ENCODE data around the gene ATP5F1B. TPM values are rescaled to one million over a fixed set of nuclear protein-coding genes. Genes with fewer than 3 reads are reported as not detected.

The ATP5F1B gene
- total and polyA plus RNA-seq, 9 of the 15 experiments (the other 6 are each of a cell fraction or from before 2014, with no cell fraction given), result 908 to 3,125 (median 1,482) TPM

GRCh38 chr12:56688129-56688845 lies 42.5 kb upstream of the ATP5F1B start, which contains the start of gene PTGES3:
Gene PTGES3, minus strand, starts transcription at chr12:56688284. Its CDS starts 285 bp downstream, at chr12:56687999.
- ChIA-PET CTCF (ENCODE audit: low intra/inter-chr PET ratio) (no interaction called here), POLR2A (interaction anchor here (0.6 to 4.4 kb wide), 21 partner anchors 10 to 465 kb away, joined by 3 to 25 read pairs (median 5); partner anchors contain the start of genes ATP5F1B, LRP1, NACA and PRIM1)
- DNase-seq (ENCODE audit: extremely low read depth in 1 of 4, low spot score in 3 of 4) (peak; percentile 93 to 99 (median 96)), FAIRE-seq (peak; percentile 84), ATAC-seq (peak; percentile 74)
- Histone ChIP-seq H3K9ac (ENCODE audit: insufficient read depth in 1 of 2, low read depth in 2 of 2, low read length in 2 of 2) (peak within 1 kb of the TSS; percentile 100), H3K27me3 (ENCODE audit: control insufficient read depth in 2 of 2, insufficient read depth in 2 of 2, low read length in 2 of 2) (no peaks in the 10 kb centered on the region), H3K4me2 (ENCODE audit: insufficient read depth, low read length) (peak within 1 kb of the TSS; percentile 96), H4K20me1 (replicated peaks; ENCODE audit: control insufficient read depth, insufficient read depth, low read length) (peaks cover 11% of the 10 kb centered on the region), H3K9me3 (replicated peaks; ENCODE audit: control insufficient read depth, insufficient read depth, low read depth, low read length) (no peaks in the 10 kb centered on the region), H3K9me1 (ENCODE audit: control insufficient read depth, insufficient read depth, low read length) (no peaks in the 10 kb centered on the region), H3K4me1 (replicated peaks in 1 of 2; ENCODE audit: control insufficient read depth in 2 of 2, insufficient read depth in 2 of 2, low read length in 2 of 2) (peaks cover 0 to 25% of the 10 kb centered on the region in 2 experiments; a peak in 4 of 5 replicates), H3K79me2 (ENCODE audit: control insufficient read depth, insufficient read depth, low read length) (peaks cover 64% of the 10 kb centered on the region), H2AFZ (ENCODE audit: low read depth, low read length) (peak within 1 kb of the TSS; percentile 77), H3K4me3 (peak within 1 kb of the TSS; percentile 97), H3K36me3 (ENCODE audit: control insufficient read depth, insufficient read depth, low read length) (peaks cover 30% of the 10 kb centered on the region), H3K27ac (ENCODE audit: extremely low read depth, low read depth, low read length) (peak within 1 kb of the TSS; percentile 99)
- intact Hi-C loops (cut with micrococcal nuclease) (loop anchor here (1.0 to 2.0 kb wide), 4 partner anchors 11 to 65 kb away; partner anchors contain the start of genes NACA and PRIM1), in situ Hi-C loops (cut with MboI) (no loop called here)
- no TSS peak for BruUV-seq (replicated peaks)
- WGBS (ENCODE audit: insufficient coverage, low coverage, missing lambda C conversion rate), result under 1% methylated on average over 33 of the region's 64 CpGs
- TF ChIP-seq KLF13 (tag; IDR thresholded peaks at IDR 0.05; ENCODE audit: borderline replicate concordance, low read depth), result no peak
- TF ChIP-seq RCOR1 (IDR thresholded peaks at IDR 0.05; ENCODE audit: borderline replicate concordance in 1 of 2, low read depth in 2 of 2, low read length in 2 of 2), result peak in 1 of 2 experiments; percentile 45; a peak in 1 of 4 replicates
- TF ChIP-seq, protein P1, sequence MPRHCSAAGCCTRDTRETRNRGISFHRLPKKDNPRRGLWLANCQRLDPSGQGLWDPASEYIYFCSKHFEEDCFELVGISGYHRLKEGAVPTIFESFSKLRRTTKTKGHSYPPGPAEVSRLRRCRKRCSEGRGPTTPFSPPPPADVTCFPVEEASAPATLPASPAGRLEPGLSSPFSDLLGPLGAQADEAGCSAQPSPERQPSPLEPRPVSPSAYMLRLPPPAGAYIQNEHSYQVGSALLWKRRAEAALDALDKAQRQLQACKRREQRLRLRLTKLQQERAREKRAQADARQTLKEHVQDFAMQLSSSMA (CRISPR knock-in tag; IDR thresholded peaks at IDR 0.05), result peak; percentile 66; the same call in 1 of the 2 replicates
- no peak for TF ChIP-seq RBM25 (IDR thresholded peaks at IDR 0.05; ENCODE audit: low read depth, low read length, severe bottlenecking)
- TF ChIP-seq BCL6 (CRISPR knock-in tag; IDR thresholded peaks at IDR 0.05), result no peak
- TF ChIP-seq ZBTB26 (CRISPR knock-in tag; IDR thresholded peaks at IDR 0.05), result no peak
- TF ChIP-seq ZNF696 (CRISPR knock-in tag; conservative IDR thresholded peaks at IDR 0.05), result no peak
- TF ChIP-seq DNMT1 (IDR thresholded peaks at IDR 0.05), result no peak
- peak; percentile 99 for TF ChIP-seq C11orf30 (IDR thresholded peaks at IDR 0.05; ENCODE audit: low read depth)
- TF ChIP-seq TSC22D4 (tag; IDR thresholded peaks at IDR 0.05), result no peak
- no peak for TF ChIP-seq CREBBP (IDR thresholded peaks at IDR 0.05; ENCODE audit: low read depth, low read length)
- no peak for TF ChIP-seq ZNF124 (CRISPR knock-in tag; IDR thresholded peaks at IDR 0.05)
- TF ChIP-seq DLX4 (CRISPR knock-in tag; IDR thresholded peaks at IDR 0.05), result no peak
- no peak for TF ChIP-seq ZNF764 (CRISPR knock-in tag; IDR thresholded peaks at IDR 0.05; ENCODE audit: low read depth)
- TF ChIP-seq PHF21A (IDR thresholded peaks at IDR 0.05; ENCODE audit: borderline replicate concordance, low read depth), result no peak
- 0 out of 2 replicates have a peak, but pooled peaks have one; percentile 24 for TF ChIP-seq ZBTB43 (CRISPR knock-in tag; IDR thresholded peaks at IDR 0.05)
- no peak for TF ChIP-seq HNRNPH1 (optimal IDR thresholded peaks at IDR 0.05; ENCODE audit: low read depth, low read length)
- TF ChIP-seq SAFB2 (IDR thresholded peaks at IDR 0.05; ENCODE audit: borderline replicate concordance, low read depth, low read length, severe bottlenecking), result no peak
- peak; percentile 10 to 32; a peak in 1 of 4 replicates for TF ChIP-seq FOXK2 (conservative IDR thresholded peaks at IDR 0.05 in 1 of 2, IDR thresholded peaks at IDR 0.05 in 1 of 2; ENCODE audit: low read depth in 2 of 2)
